Stimulated activated CD8-positive, alpha-beta memory T cell treated with anti-CD3 and anti-CD28 coated beads, Interleukin-15, amount 100 ng/mL, for 4 hours (primary cell): Measurements from ENCODE around the gene S100A2.
"Not testable (repeated sequence)": the region's sequence is repeated elsewhere in the genome, so short reads cannot be mapped to it uniquely, and the experiment has no call there.

Source experiments
- DNase-seq, 2 donors: peaks; one replicate each; pipeline ENCODE4 v3.0.0-alpha.2; 2020; ENCODE audit warnings: low read depth in 2 of 2

S100A2 gene

GRCh38 chr1:153563991-153564390, 1.7 kb downstream of the S100A2 start:
- no peak for DNase-seq

GRCh38 chr1:153563483-153563901, 2.2 kb downstream of the S100A2 start:
- DNase-seq, result no peak

- not testable (repeated sequence) for DNase-seq
Measured at GRCh38 chr1:153562021-153562420, 3.6 kb downstream of the S100A2 start.

- no peak for DNase-seq
Measured at GRCh38 chr1:153561466-153561985, 4.1 kb downstream of the S100A2 start.

GRCh38 chr1:153560771-153561465, 4.7 kb downstream of the S100A2 start:
- DNase-seq, result no peak

- no peak for DNase-seq
Measured at GRCh38 chr1:153560241-153560640, 5.4 kb downstream of the S100A2 start.

GRCh38 chr1:153557877-153558276, 7.8 kb downstream of the S100A2 start:
- no peak for DNase-seq

- DNase-seq, result no peak
Measured at GRCh38 chr1:153556348-153556747, 9.3 kb downstream of the S100A2 start.

- no peak for DNase-seq
Measured at GRCh38 chr1:153553830-153554541, 11.7 kb downstream of the S100A2 start.

- DNase-seq, result no peak
Measured at GRCh38 chr1:153553096-153553495, 12.5 kb downstream of the S100A2 start.

- no peak for DNase-seq
Measured at GRCh38 chr1:153552335-153552734, 13.3 kb downstream of the S100A2 start.

GRCh38 chr1:153550827-153551500, 14.7 kb downstream of the S100A2 start:
- DNase-seq, result no peak

GRCh38 chr1:153550398-153550758, 15.3 kb downstream of the S100A2 start:
- DNase-seq, result no peak

GRCh38 chr1:153549741-153550397, 15.8 kb downstream of the S100A2 start:
- no peak for DNase-seq

GRCh38 chr1:153548722-153549688, 16.6 kb downstream of the S100A2 start, which contains the start of gene S100A3:
TSS of gene S100A3 (minus strand) at chr1:153549258. CDS start at chr1:153548485, 773 bp downstream.
- DNase-seq, result no peak

GRCh38 chr1:153547560-153548551, 17.8 kb downstream of the S100A2 start:
- no peak for DNase-seq

- no peak for DNase-seq
Measured at GRCh38 chr1:153546796-153547559, 18.7 kb downstream of the S100A2 start.

- DNase-seq, result no peak
Measured at GRCh38 chr1:153546371-153546770, 19.3 kb downstream of the S100A2 start.
